Adrenal gland (tissue), 5 donors: ENCODE results near the gene MOB3C.

Source experiments
- POLR2A ChIP-seq, 2 donors: fragments of 450-650 bp; IDR thresholded peaks; one replicate each; pipeline ENCODE4 v1.6.1; 2017; ENCODE audit warnings: antibody characterized with exemption in 2 of 2, mild to moderate bottlenecking in 2 of 2, moderate library complexity in 1 of 2
- TF ChIP-seq, protein P1 (sequence below), 6 experiments: fragments of 450-650 bp in 4 of 6; fragments of 200-600 bp in 2 of 6; sonication (generic) in 1 of 6; IDR thresholded peaks; 1 replicate in 5 of 6; 2 replicates in 1 of 6; pipeline versions ENCODE4 v1.5.1 to v1.8.0; 2016 to 2021; ENCODE audit warnings: antibody characterized with exemption in 6 of 6, mild to moderate bottlenecking in 2 of 6, moderate library complexity in 1 of 6
- donor health status: DM: no; HTN: no; CAD: no.

DNA sequence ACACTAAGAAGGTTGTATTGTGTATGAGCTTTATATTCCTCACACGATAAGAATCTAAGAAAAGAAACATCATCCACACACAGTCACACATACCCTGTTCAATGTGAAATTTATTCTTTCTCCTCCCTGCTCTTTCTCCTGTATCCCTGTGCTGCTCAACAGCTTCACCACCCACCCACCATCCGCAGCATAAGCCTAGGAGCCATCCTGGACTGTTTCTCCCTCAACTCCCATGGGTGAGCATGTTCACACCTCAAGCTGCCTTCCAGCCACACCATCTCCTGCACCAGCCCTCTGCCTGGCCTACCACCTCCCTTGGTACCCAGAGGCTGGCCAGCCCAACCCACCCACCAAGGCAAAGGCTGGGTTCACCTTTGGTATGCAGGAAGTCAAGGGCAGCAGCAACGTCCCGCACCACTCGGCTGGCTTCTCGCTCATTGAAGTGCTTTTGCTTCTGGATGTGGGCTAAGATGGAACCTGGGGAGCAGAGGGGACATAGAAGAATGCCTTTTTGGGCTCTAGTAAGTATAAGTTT is 44.9 kb downstream of the MOB3C start:
- TF ChIP-seq POLR2A (IDR thresholded peaks at IDR 0.05), result no peak
- TF ChIP-seq, protein P1, sequence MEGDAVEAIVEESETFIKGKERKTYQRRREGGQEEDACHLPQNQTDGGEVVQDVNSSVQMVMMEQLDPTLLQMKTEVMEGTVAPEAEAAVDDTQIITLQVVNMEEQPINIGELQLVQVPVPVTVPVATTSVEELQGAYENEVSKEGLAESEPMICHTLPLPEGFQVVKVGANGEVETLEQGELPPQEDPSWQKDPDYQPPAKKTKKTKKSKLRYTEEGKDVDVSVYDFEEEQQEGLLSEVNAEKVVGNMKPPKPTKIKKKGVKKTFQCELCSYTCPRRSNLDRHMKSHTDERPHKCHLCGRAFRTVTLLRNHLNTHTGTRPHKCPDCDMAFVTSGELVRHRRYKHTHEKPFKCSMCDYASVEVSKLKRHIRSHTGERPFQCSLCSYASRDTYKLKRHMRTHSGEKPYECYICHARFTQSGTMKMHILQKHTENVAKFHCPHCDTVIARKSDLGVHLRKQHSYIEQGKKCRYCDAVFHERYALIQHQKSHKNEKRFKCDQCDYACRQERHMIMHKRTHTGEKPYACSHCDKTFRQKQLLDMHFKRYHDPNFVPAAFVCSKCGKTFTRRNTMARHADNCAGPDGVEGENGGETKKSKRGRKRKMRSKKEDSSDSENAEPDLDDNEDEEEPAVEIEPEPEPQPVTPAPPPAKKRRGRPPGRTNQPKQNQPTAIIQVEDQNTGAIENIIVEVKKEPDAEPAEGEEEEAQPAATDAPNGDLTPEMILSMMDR (IDR thresholded peaks at IDR 0.05), result no peak
